GM19397 (cell line): ENCODE measurements around the gene TAPBP.

Experiments used
- ATAC-seq: cut with Tn5 transposase; IDR thresholded peaks from one replicate; pipeline ENCODE4 v1.9.1; 2021; ENCODE audit warnings: mild to moderate bottlenecking, moderate library complexity; ENCODE audit not compliant: unreplicated experiment

TAPBP gene

GRCh38 chr6:33249732-33250630, 63.9 kb downstream of the TAPBP start:
- ATAC-seq, result peak; percentile 5
